SKM-1 treated with dmso at 0.1 percent for 144 hours (cell line): Measurements from ENCODE around the gene TJAP1.

ENCODE experiments used
- DNase-seq: peaks from one replicate; lab custom pipeline; 2025; ENCODE audit not compliant: unreplicated experiment; lab: John Stamatoyannopoulos, UW

Gene TJAP1

GRCh38 chr6:43477235-43478007 lies at the start of gene TJAP1:
TJAP1 (plus strand) TSS chr6:43477570; CDS start chr6:43499002, 21,432 bp downstream.
- peak; percentile 73 for DNase-seq

- DNase-seq: no peak
Observed at GRCh38 chr6:43428112-43428570, 49.2 kb upstream of the TJAP1 start.

GRCh38 chr6:43428874-43429273 lies 48.5 kb upstream of the TJAP1 start:
- no peak for DNase-seq

- DNase-seq: no peak
Observed at GRCh38 chr6:43432009-43432945, 45.1 kb upstream of the TJAP1 start.

- DNase-seq: no peak
Observed at GRCh38 chr6:43433148-43433547, 44.2 kb upstream of the TJAP1 start.

GRCh38 chr6:43434001-43434840 lies 43.1 kb upstream of the TJAP1 start:
- DNase-seq: no peak

- DNase-seq: no peak
Observed at GRCh38 chr6:43434943-43435342, 42.4 kb upstream of the TJAP1 start.

- no peak for DNase-seq
Observed at GRCh38 chr6:43435682-43436437, 41.5 kb upstream of the TJAP1 start.

- DNase-seq: no peak
Observed at GRCh38 chr6:43436577-43437282, 40.6 kb upstream of the TJAP1 start.

GRCh38 chr6:43437700-43438099 lies 39.7 kb upstream of the TJAP1 start:
- DNase-seq: no peak

- no peak for DNase-seq
Observed at GRCh38 chr6:43442935-43443334, 34.4 kb upstream of the TJAP1 start.

GRCh38 chr6:43444036-43444435 lies 33.3 kb upstream of the TJAP1 start:
- no peak for DNase-seq

- no peak for DNase-seq
Observed at GRCh38 chr6:43444582-43444981, 32.8 kb upstream of the TJAP1 start.

- no peak for DNase-seq
Observed at GRCh38 chr6:43445576-43445975, 31.8 kb upstream of the TJAP1 start.

- DNase-seq: no peak
Observed at GRCh38 chr6:43447604-43448003, 29.8 kb upstream of the TJAP1 start.

- no peak for DNase-seq
Observed at GRCh38 chr6:43448916-43449315, 28.5 kb upstream of the TJAP1 start.

- no peak for DNase-seq
Observed at GRCh38 chr6:43450699-43451131, 26.7 kb upstream of the TJAP1 start.

- DNase-seq: no peak
Observed at GRCh38 chr6:43451348-43451747, 26.0 kb upstream of the TJAP1 start.

- DNase-seq: no peak
Observed at GRCh38 chr6:43451939-43452338, 25.4 kb upstream of the TJAP1 start.

GRCh38 chr6:43452896-43453295 lies 24.5 kb upstream of the TJAP1 start:
- no peak for DNase-seq
